HG02884 (cell line): ENCODE measurements around the gene MYO5C.
"Not testable (repeated sequence)": the region's sequence is repeated elsewhere in the genome, so short reads cannot be mapped to it uniquely, and the experiment has no call there.

Experiments used
- ATAC-seq: cut with Tn5 transposase; IDR thresholded peaks from one replicate; pipeline ENCODE4 v1.9.1; 2021; ENCODE audit warnings: mild to moderate bottlenecking, moderate library complexity; ENCODE audit not compliant: unreplicated experiment

Gene MYO5C

DNA sequence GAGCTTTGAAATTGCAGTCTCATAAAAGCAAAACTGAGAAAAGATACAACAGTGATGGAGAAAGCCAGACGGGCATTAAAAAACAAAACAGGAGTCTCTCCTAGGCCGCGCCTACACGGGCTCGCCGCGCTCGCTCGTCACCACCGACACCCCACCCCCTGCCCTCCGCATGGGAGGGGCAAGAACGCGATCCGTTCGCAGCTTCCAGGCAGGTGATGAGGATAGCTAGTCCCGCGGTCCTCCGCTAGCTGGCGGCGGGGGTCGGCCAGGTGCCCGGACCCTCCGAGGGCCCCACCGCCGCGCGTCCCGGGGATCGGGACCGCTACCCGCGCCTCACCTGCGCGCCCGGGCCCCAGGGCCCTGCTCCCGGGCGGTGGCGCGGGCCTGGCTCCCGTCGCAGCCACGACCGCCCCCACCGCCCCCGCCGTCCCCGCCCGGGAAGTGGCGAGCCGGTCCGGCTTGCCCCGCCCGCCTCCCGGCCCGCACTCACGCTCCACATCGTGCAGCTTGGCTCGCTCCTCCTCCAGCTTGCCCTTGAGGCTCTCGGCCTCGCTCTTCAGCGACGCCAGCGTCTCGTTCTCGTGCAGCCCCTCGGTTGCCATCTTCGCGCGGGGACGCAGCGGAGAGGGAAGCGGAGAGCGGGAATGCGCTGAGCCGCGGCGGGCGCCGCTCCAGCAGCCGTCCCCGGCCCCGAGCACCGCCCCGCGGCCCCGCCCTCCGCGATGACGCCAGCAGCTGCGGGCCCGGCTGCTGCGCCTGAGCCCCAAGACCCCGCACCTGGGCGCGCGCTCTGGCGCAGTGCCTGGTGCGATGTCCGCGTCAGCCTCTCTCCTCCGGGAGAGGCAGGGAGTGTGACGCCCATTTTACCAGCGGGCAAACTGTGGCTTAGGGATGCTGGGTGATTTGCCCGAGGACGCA lies 116.1 kb downstream of the MYO5C start:
- peak; percentile 78 for ATAC-seq

DNA sequence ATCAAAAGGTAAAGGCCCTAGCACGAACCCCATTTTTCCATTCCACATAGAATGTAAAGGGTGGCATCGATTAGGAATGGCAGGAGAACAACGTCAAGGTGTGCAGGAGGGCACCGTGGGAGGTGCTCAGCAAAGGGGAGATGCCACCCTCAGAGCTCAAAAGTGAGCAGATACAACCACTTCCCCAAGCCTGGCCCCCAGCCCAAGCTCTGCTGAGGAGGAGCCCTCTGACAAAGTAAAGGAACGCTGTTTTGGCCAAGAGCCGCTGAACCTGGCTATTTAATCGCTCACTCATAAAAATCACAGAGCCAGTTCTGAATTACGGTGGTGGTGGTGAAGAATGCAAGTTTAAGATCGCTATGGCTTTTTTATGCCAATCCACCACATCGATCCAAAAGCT lies 116.8 kb downstream of the MYO5C start:
- no peak for ATAC-seq

GRCh38 chr15:52172869-52173268 lies 122.7 kb downstream of the MYO5C start:
- no peak for ATAC-seq

DNA sequence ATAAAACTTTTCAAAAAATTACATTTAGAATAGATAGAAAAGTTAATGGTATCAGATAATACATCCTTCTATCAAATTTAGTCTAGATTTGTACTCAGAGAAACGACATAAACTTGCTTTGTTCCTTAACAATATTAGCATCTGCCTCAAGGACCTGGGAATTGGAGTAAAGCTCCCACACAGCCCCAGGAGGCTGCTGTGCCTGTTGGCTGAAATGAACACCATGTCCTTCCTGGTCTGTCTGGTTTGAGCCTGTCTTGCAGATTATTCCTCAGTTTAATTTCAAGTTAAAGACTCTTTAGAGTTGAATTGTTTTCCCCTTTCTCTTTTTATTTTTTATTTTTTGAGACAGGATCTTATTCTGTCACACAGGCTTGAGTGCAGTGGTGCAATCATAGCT lies 123.8 kb downstream of the MYO5C start:
- no peak for ATAC-seq

DNA sequence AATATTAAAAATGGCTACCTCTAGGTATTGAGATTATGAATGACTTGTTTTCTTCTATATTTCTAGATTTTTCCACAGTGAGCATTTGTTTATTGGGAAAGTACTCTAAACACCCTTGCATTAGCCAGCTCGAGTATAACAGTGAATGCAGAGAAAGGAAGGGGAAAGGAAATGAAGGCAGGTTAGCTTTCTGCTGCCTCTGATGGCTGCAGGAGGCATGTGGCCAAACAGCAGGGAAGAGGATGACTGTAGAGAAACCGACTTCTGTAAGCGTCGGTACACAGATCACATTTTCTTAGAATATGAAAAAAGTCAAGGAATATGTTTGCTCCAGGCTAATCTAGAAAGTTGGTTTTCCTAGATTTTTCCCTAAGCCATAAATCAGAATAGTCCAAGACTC lies 124.2 kb downstream of the MYO5C start:
- no peak for ATAC-seq

DNA sequence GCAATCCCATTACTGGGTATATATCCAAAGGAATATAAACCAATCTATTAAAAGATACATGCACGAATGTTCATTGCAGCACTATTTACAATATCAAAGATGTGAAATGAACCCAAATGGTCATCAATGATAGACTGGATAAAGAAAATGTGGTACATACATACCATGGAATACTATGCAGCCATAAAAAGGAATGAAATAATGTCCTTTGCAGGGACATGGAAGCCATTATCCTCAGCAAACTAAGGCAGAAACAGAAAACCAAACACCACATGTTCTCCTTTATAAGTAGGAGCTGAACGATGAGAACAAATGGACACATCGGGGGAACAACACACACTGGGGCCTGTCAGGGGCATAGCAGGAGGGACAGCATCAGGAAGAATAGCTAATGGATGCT lies 125.4 kb downstream of the MYO5C start:
- ATAC-seq = not testable (repeated sequence)

DNA sequence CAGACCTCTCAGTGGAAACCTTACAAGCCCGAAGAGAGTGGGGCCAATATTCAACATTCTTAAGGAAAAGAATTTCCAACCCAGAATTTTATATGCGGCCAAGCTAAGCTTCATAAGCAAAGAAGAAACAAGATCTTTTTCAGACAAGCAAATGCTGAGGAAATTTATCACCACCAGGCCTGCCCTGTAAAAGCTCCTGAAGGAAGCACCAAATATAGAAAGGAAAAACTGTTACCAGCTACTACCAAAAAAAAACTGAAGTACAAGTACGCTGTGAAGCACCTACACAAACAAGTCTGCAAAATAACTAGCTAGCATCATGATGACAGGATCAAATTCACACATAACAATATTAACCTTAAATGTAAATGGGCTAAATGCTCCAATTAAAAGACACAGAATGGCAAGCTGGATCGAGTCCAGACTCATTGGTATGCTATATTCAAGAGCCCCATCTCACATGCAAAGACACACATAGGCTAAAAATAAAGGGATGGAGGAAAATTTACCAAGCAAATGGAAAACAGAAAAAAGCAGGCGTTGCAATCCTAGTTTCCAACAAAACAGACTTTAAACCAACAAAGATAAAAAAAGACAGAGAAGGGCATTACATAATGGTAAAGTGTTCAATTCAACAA lies 130.0 kb downstream of the MYO5C start:
- ATAC-seq = not testable (repeated sequence)

DNA sequence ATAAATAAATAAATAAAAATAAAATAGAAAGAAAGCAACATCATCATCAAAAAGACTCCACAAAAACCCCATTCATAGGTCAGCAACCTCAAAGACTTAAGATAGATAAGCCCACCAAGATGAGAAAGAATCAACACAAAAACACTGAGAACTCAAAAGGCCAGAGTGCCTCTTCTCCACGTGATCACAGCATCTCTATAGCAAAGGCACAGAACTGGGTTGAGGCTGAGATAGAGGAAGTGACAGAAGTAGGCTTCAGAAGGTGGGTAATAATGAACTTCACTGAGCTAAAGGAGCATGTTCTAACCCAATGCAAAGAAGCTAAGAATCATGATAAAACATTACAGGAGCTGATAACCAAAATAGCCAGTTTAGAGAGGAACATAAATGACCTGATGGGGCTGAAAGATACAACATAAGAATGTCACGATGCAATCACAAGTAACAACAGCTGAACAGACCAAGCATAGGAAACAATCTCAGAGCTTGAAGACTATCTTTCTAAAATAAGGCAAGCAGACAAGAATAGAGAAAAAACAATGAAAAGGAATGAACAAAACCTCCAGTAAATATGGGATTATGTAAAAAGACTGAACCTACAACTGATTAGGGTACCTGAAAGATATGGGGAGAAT lies 130.9 kb downstream of the MYO5C start:
- no peak for ATAC-seq

DNA sequence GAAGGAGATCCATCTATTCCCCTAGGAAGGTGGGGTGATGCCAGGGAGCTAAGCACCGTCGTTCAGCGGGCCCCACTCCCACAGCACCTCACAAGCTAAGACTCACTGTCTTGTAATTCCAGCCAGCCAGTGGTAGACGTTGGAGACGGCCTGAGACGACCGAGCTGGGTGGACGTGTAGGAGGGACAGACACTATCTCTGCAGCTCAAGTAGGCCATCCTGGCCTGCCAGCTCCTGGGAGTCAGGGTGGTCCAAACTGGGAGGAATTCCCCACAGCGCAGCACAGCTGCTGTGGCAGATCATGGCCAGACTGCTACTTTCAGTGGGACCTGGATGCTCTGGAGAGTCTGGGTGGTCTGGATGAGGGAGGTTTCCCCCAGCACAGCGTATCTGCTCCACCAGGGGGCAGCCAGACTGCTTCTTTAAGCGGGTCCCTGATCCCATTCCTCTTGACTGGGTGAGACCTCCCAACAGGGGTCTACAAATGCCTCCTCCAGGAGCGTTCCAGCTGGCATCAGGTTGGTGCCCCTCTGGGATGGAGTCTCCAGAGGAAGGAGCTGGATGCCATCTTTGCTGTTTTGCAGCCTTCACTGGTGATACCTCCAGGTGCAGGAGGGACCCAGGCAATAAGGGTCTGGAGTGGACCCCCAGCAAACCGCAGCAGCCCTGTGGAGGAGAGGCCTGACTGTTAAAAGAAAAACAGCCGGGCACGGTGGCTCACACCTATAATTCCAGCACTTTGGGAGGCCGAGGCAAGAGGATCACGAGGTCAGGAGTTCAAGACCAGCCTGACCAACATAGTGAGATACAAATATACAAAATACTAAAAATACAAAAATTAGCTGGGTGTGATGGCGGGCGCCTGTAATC lies 132.0 kb downstream of the MYO5C start:
- ATAC-seq = no peak

- no peak for ATAC-seq
These were observed 132.7 kb downstream of the MYO5C start for GRCh38 chr15:52162876-52163275.

DNA sequence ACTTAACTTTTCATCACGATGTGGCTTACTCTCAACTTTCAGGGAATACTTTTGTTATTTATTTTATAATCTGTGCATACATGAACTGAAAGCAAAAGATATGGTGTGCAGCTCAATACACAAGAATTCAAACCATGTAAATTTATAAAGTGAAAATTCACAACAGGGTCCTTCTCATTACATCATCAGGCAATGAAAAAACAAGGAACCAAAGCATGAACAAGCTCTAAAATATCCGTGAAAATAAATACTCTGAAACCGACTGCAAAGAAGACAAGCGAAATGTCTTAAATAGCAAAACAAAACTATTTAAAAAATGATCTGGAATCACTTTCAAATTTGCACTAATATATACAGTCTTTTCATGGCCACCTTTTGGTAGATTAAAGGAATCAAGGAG lies 133.3 kb downstream of the MYO5C start:
- no peak for ATAC-seq

DNA sequence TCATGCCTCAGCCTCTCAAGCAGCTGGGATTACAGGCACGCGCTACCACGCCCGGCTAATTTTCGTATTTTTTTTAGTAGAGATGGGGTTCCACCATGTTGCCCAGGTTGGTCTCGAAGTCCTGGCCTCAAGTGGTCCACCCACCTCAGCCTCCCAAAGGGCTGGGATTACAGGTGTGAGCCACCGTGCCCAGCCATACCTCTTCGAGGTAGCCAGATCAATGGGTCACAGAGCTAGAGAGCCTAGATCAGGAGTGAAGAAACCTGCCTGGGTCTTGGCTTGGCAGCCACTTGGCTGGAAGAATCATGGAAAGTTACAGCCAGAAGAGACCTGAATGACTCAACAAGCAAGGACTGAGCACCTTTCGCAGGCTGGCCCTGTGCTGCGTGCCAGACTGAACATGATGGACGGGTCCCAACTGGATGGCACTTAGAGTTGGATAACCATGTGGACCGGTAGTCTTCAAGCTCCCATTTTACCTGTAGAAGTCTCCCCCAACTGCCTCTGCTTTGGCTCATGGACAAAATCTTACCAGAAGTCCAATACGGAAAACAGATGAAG lies 134.1 kb downstream of the MYO5C start:
- ATAC-seq = no peak

- ATAC-seq = no peak
These were observed 136.0 kb downstream of the MYO5C start for GRCh38 chr15:52159645-52160044.

GRCh38 chr15:52158084-52158765 lies 137.4 kb downstream of the MYO5C start:
- ATAC-seq = no peak

GRCh38 chr15:52155878-52156277 lies 139.7 kb downstream of the MYO5C start:
- ATAC-seq = no peak

DNA sequence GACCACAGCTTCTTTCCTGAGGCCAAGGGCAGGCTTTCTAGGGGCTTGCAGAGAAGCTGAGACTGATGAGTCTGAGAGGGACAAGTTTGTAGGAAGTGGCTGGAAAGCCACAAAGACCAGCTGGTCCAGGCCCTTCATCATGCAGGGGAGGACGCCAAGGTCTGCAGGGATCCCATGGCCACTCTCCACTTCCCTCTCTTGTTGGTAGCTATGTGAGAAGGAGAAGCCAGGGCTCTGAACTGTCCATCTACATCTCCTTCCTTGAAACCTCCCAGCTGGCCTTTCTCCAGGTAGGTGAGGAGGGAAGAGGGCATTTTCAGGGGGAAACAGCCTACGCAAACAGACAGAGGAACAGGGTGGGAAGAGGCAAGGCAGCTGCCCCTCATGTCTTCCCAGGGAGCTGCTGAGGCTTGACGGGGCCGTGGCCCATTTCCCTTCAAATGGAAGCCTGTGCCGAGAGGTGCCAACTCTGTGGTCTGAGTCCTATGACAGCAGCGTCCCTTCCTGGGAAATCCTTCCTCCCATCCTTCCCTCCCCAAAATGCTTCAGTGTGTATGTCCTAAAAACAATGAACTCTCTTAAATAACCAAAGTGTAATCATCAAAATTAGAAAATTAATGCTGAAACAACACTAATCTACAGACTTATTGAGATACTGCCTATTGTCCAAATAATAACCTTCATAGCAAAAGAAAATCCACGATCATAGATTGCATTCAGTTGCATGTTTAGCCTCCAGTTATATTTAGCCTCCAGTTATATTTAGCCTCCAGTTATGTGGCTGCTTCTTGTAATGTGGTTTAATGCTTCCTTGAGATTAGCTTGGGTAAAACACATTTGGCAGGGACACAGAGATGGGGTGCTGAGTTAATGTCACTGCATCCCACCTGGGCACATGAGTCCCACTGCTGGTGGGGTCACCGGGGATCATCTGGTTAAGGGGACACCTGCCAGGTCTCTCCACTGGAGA lies 140.4 kb downstream of the MYO5C start:
- no peak for ATAC-seq

DNA sequence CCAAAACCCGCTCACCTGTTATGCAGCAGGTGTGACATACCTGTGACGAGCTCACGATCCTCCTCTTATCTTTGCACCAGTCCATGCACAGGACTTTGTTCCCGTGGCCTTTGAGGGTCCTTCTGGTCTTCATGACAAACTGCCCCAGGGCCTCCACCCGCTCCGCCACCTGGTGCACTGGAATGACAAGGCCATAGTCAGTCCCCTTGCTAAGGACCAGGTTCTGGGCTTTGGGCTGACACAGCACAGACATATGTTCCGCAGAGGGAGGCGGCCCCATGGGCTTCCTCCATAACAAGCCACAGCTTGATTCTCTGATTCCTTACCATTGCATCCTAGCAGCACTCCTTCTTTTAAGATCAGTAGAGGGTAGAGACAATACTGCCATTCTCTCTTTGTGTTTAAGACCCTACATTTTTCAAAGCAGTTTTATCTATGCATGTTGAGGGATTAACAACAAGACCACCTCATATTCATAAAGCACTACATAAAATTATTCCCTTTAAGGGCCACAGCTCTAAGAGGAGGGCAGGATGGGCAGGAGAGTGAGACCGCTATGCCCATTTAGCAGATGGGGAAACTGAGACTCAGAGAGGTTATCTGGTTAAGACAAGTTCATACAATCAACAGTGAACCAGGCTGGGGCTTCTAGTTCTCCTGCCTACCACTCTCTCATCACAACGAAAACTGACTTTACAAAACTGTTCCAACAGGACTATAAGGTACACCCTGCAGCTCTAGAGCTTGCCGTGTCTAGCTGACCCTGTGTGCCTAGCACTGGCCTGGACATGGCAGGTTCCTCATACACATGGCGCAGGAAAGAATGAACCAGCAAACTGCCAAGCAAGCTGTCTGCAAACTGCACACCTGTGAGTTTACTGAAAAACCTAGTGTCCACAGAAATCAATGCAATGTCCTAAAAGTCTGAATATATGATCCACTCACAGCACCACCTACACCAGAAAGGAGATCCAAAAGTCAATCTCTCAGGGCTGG lies 141.4 kb downstream of the MYO5C start:
- no peak for ATAC-seq

GRCh38 chr15:52151353-52151752 lies 144.3 kb downstream of the MYO5C start:
- ATAC-seq = no peak
